NCI-H524 (cell line): Measurements from ENCODE around the gene TMUB2.
"Not testable (repeated sequence)": the region's sequence is repeated elsewhere in the genome, so short reads cannot be mapped to it uniquely, and the experiment has no call there.

Experiments
- DNase-seq, 2 experiments: peaks; one replicate each; lab custom pipeline; 2025; lab: John Stamatoyannopoulos, UW

TMUB2 gene

GRCh38 chr17:44219108-44219615 lies 32.4 kb downstream of the TMUB2 start:
- DNase-seq: peak; percentile 49 to 65

- DNase-seq: peak; percentile 63 to 76
Measured at GRCh38 chr17:44219616-44220212, 32.9 kb downstream of the TMUB2 start, which contains the start of gene UBTF. UBTF (minus strand) TSS chr17:44219675; CDS start chr17:44218229, 1,446 bp downstream.

GRCh38 chr17:44220213-44221083 lies 33.7 kb downstream of the TMUB2 start:
- DNase-seq: peak in 1 of 2 experiments; percentile 68

GRCh38 chr17:44221084-44221861 lies 34.5 kb downstream of the TMUB2 start:
- peak; percentile 63 to 84 for DNase-seq

GRCh38 chr17:44221862-44222111 lies 35.0 kb downstream of the TMUB2 start:
- peak in 1 of 2 experiments; percentile 77 for DNase-seq

GRCh38 chr17:44222112-44222869 lies 35.5 kb downstream of the TMUB2 start:
- DNase-seq: peak; percentile 65 to 89

- no peak for DNase-seq
Measured at GRCh38 chr17:44223541-44224071, 36.8 kb downstream of the TMUB2 start.

GRCh38 chr17:44229090-44229489 lies 42.3 kb downstream of the TMUB2 start:
- no peak for DNase-seq

- no peak for DNase-seq
Measured at GRCh38 chr17:44230140-44230539, 43.4 kb downstream of the TMUB2 start.

- DNase-seq: no peak
Measured at GRCh38 chr17:44232061-44232460, 45.3 kb downstream of the TMUB2 start.

GRCh38 chr17:44233582-44233981 lies 46.8 kb downstream of the TMUB2 start:
- no peak for DNase-seq

GRCh38 chr17:44235583-44235936 lies 48.8 kb downstream of the TMUB2 start:
- no peak for DNase-seq

- DNase-seq: no peak
Measured at GRCh38 chr17:44236444-44236991, 49.7 kb downstream of the TMUB2 start.

GRCh38 chr17:44237886-44238285 lies 51.1 kb downstream of the TMUB2 start:
- DNase-seq: not testable (repeated sequence)

- DNase-seq: no peak
Measured at GRCh38 chr17:44241106-44241624, 54.4 kb downstream of the TMUB2 start.
